ENCODE data around the gene PADI2. TPM values are rescaled to one million over a fixed set of nuclear protein-coding genes. Genes with fewer than 3 reads are reported as not detected.

The PADI2 gene
- total RNA-seq, 1 experiment from 2014 or later: 3.0 TPM

DNA sequence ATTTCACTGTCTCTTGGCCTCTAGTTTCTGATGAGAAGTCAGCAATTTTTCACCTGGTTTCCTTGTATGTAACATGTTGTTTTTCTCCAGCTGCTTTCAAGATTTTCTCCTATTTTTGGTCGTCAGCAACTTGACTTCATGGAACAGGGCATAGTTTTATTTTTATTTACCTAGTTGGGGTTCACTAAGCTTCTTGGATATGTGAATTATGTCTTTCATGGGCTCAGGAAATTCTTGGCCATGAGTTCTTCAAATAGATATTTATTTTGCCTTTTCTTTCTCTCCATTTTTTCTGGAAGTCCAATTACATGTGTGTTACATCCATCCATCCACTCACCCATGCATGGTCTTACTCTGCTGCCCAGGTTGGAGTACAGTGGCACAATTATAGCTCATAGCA, 79.1 kb downstream of the PADI2 start:
- no CpG with 5 or more reads among the region's 1 CpG for WGBS (ENCODE audit: extremely low coverage, insufficient read length, low lambda C conversion rate)
- peaks cover 1 to 4% of the 10 kb centered on the region in 2 experiments; a peak in 2 of 4 replicates for H3K4me1 Mint-ChIP-seq
- Histone ChIP-seq H3K23me2 (ENCODE audit: insufficient read length, low read depth, low read length, poor library complexity, severe bottlenecking) (no peaks in the 10 kb centered on the region), H3K79me1 (ENCODE audit: insufficient read depth, low read depth, low read length, poor library complexity, severe bottlenecking) (no peaks in the 10 kb centered on the region), H2BK20ac (ENCODE audit: low read depth, low read length, poor library complexity, severe bottlenecking) (no peak overlapping the region), H2BK5ac (ENCODE audit: insufficient read length, low read length) (no peak overlapping the region), H3K23ac (ENCODE audit: insufficient read length, low read depth, low read length) (no peak overlapping the region), H3T11ph (ENCODE audit: low read length) (no peak overlapping the region), H3K4ac (ENCODE audit: low read depth, low read length) (no peak overlapping the region), H3K4me2 (ENCODE audit: insufficient read depth, insufficient read length, low read length) (no peak overlapping the region), H2BK12ac (ENCODE audit: insufficient read length, low read depth, low read length) (no peak overlapping the region), H3K79me2 (ENCODE audit: insufficient read depth, low read length) (no peaks in the 10 kb centered on the region), H3K56ac (ENCODE audit: insufficient read length, low read depth, low read length) (no peak overlapping the region), H3K27ac (ENCODE audit: insufficient read length, low read depth, low read length) (no peak overlapping the region), H2BK15ac (ENCODE audit: low read depth, low read length) (no peak overlapping the region), H4K20me1 (ENCODE audit: control insufficient read depth, insufficient read depth, insufficient read length) (no peaks in the 10 kb centered on the region), H4K8ac (replicated peaks; ENCODE audit: insufficient read length, low read depth, low read length) (no peak overlapping the region), H3K4me1 (ENCODE audit: insufficient read depth, low read length) (no peaks in the 10 kb centered on the region), H3K27me3 (ENCODE audit: insufficient read depth, low read length) (no peaks in the 10 kb centered on the region), H2AK5ac (ENCODE audit: insufficient read length, low read length) (no peak overlapping the region), H2BK120ac (ENCODE audit: low read depth, low read length, poor library complexity, severe bottlenecking) (no peak overlapping the region), H3K9me3 (ENCODE audit: control insufficient read depth, low read depth, low read length) (no peaks in the 10 kb centered on the region), H3K14ac (ENCODE audit: insufficient read depth, low read length) (no peak overlapping the region), H3K18ac (ENCODE audit: insufficient read length, low read depth, low read length) (no peak overlapping the region), H3K9ac (ENCODE audit: extremely low read depth, insufficient read length, low read length) (no peak overlapping the region), H4K91ac (ENCODE audit: insufficient read length, low read depth, low read length) (no peak overlapping the region), H4K5ac (ENCODE audit: insufficient read length, low read depth, low read length) (no peak overlapping the region), H2AFZ (ENCODE audit: low read length) (no peak overlapping the region)
- DNase-seq: no peak
- peaks cover 11 to 60% (median 43%) of the 10 kb centered on the region in 3 experiments; a peak in 6 of 7 replicates for H3K36me3 Mint-ChIP-seq (ENCODE audit: insufficient read depth in 1 of 3, low read depth in 3 of 3)
- H3K4me3 Mint-ChIP-seq: no peak overlapping the region
- TF ChIP-seq, protein P1, sequence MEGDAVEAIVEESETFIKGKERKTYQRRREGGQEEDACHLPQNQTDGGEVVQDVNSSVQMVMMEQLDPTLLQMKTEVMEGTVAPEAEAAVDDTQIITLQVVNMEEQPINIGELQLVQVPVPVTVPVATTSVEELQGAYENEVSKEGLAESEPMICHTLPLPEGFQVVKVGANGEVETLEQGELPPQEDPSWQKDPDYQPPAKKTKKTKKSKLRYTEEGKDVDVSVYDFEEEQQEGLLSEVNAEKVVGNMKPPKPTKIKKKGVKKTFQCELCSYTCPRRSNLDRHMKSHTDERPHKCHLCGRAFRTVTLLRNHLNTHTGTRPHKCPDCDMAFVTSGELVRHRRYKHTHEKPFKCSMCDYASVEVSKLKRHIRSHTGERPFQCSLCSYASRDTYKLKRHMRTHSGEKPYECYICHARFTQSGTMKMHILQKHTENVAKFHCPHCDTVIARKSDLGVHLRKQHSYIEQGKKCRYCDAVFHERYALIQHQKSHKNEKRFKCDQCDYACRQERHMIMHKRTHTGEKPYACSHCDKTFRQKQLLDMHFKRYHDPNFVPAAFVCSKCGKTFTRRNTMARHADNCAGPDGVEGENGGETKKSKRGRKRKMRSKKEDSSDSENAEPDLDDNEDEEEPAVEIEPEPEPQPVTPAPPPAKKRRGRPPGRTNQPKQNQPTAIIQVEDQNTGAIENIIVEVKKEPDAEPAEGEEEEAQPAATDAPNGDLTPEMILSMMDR (conservative IDR thresholded peaks at IDR 0.05): no peak
- H3K9me3 Mint-ChIP-seq: no peaks in the 10 kb centered on the region
- peak overlapping the region in 1 of 3 experiments; percentile 6; a peak in 2 of 7 replicates for H3K27ac Mint-ChIP-seq
- H3K27me3 Mint-ChIP-seq (ENCODE audit: low read depth): no peaks in the 10 kb centered on the region
